RKO (cell line): Measurements from ENCODE around the gene UBE2E2.
A peak's percentile ranks its signal among the peaks of the same experiment; 100 is the strongest.
"Not testable (repeated sequence)": the region's sequence is repeated elsewhere in the genome, so short reads cannot be mapped to it uniquely, and the experiment has no call there.

ENCODE experiments used
- DNase-seq: peaks from one replicate; pipeline ENCODE4 v3.0.0-alpha.2; 2016; ENCODE audit warnings: low spot score

The UBE2E2 gene

GRCh38 chr3:23588547-23588946 lies 385.4 kb downstream of the UBE2E2 start:
- DNase-seq, result no peak

- no peak for DNase-seq
These were observed 386.5 kb downstream of the UBE2E2 start for GRCh38 chr3:23589602-23590001.

GRCh38 chr3:23590424-23591273 lies 387.5 kb downstream of the UBE2E2 start:
- no peak for DNase-seq

- DNase-seq, result no peak
These were observed 388.2 kb downstream of the UBE2E2 start for GRCh38 chr3:23591374-23591773.

- no peak for DNase-seq
These were observed 390.1 kb downstream of the UBE2E2 start for GRCh38 chr3:23592961-23593931.

- DNase-seq, result no peak
These were observed 390.9 kb downstream of the UBE2E2 start for GRCh38 chr3:23594066-23594465.

GRCh38 chr3:23594894-23595670 lies 392.0 kb downstream of the UBE2E2 start:
- DNase-seq, result no peak

- no peak for DNase-seq
These were observed 392.7 kb downstream of the UBE2E2 start for GRCh38 chr3:23595851-23596250.

- DNase-seq, result peak; percentile 62
These were observed 397.2 kb downstream of the UBE2E2 start for GRCh38 chr3:23600167-23600871.

GRCh38 chr3:23601091-23601822 lies 398.1 kb downstream of the UBE2E2 start:
- DNase-seq, result no peak

GRCh38 chr3:23602971-23603370 lies 399.8 kb downstream of the UBE2E2 start:
- DNase-seq, result no peak

GRCh38 chr3:23607184-23607847 lies 404.2 kb downstream of the UBE2E2 start:
- no peak for DNase-seq

- DNase-seq, result no peak
These were observed 405.5 kb downstream of the UBE2E2 start for GRCh38 chr3:23608650-23609049.

GRCh38 chr3:23611737-23612295 lies 408.7 kb downstream of the UBE2E2 start:
- DNase-seq, result peak; percentile 5

- DNase-seq, result peak; percentile 73
These were observed 409.3 kb downstream of the UBE2E2 start for GRCh38 chr3:23612296-23612891.

GRCh38 chr3:23615068-23615467 lies 411.9 kb downstream of the UBE2E2 start:
- DNase-seq, result no peak

- not testable (repeated sequence) for DNase-seq
These were observed 415.3 kb downstream of the UBE2E2 start for GRCh38 chr3:23618475-23618874.

- no peak for DNase-seq
These were observed 416.8 kb downstream of the UBE2E2 start for GRCh38 chr3:23619705-23620637.
